OCI-LY3 (cell line): ENCODE measurements around the gene EDNRA.

ENCODE experiments used
- CTCF ChIP-seq: fragments of 200-600, 300-600 bp; sonication (generic); IDR thresholded peaks from 2 replicates; pipeline ENCODE4 v1.5.1; 2014; ENCODE audit warnings: antibody characterized with exemption, low read length, low read depth
- EZH2phosphoT487 ChIP-seq: fragments of 200-600 bp; shearing (Covaris generic); IDR thresholded peaks from 2 replicates; pipeline ENCODE4 v1.6.1; 2018; ENCODE audit warnings: antibody characterized with exemption, mixed run types, low read depth

GRCh38 chr4:147560625-147561024 lies 79.7 kb downstream of the EDNRA start:
- TF ChIP-seq CTCF: no peak
- TF ChIP-seq EZH2phosphoT487: no peak
